Lower lobe of right lung (tissue), 2 donors: ENCODE measurements around the gene TMEFF2. TPM values are rescaled to one million over a fixed set of nuclear protein-coding genes. Genes with fewer than 3 reads are reported as not detected.
"Not testable (repeated sequence)": the region's sequence is repeated elsewhere in the genome, so short reads cannot be mapped to it uniquely, and the experiment has no call there.

Source experiments
- ATAC-seq, 2 donors: fragments of 200-7000 bp; cut with Tn5 transposase; one replicate each; pipeline ENCODE4 v1.9.1; 2020 to 2022; ENCODE audit warnings: mild to moderate bottlenecking in 2 of 2, moderate library complexity in 2 of 2
- DNase-seq: peaks from one replicate; pipeline ENCODE4 v3.0.0-alpha.2; 2020
- H3K27ac ChIP-seq: fragments of 200-600 bp; one replicate; pipeline ENCODE4 v1.8.0; 2022
- H3K27me3 ChIP-seq: fragments of 200-600 bp; one replicate; pipeline ENCODE4 v1.8.0; 2022; ENCODE audit warnings: low read depth
- H3K36me3 ChIP-seq: fragments of 200-600 bp; one replicate; pipeline ENCODE4 v1.8.0; 2022; ENCODE audit warnings: mild to moderate bottlenecking
- H3K4me1 ChIP-seq: fragments of 200-600 bp; one replicate; pipeline ENCODE4 v1.8.0; 2022
- H3K4me3 ChIP-seq: fragments of 200-600 bp; one replicate; pipeline ENCODE4 v1.8.0; 2022; ENCODE audit warnings: mild to moderate bottlenecking
- H3K9me3 ChIP-seq: fragments of 200-600 bp; one replicate; pipeline ENCODE4 v1.8.0; 2022
- CTCF ChIP-seq: fragments of 200-600 bp; IDR thresholded peaks from one replicate; pipeline ENCODE4 v1.8.0; 2022; ENCODE audit warnings: antibody characterized with exemption, mild to moderate bottlenecking
- intact Hi-C: fragments of 100-400 bp; cut with DNase I; formaldehyde crosslinking; loops from one replicate; pipeline ENCODE4 v1.11.0; 2022
- total RNA-seq: library from RNA; stranded (reverse); fragmentation: NEBNext Ultra II Directional; extraction: Animal tissue kit (Norgen Biotek cat#: 25700); gene quantifications from one replicate; pipeline ENCODE4 v1.2.1, GENCODE V29; 2021
- donor health status: DM: no; HTN: yes; CAD: no; lungs with severe emphysema.

The TMEFF2 gene
- total RNA-seq, 1 donor from 2014 or later = not detected

GRCh38 chr2:191926671-191927070 lies 268.1 kb downstream of the TMEFF2 start:
- no peaks in the 10 kb centered on the region for H3K27me3 ChIP-seq
- TF ChIP-seq CTCF = no peak
- intact Hi-C loops = no loop called here
- no peaks in the 10 kb centered on the region for H3K9me3 ChIP-seq
- no peaks in the 10 kb centered on the region for H3K36me3 ChIP-seq
- no peak for ATAC-seq
- H3K4me1 ChIP-seq = peaks cover 29% of the 10 kb centered on the region
- DNase-seq = no peak
- H3K27ac ChIP-seq = no peak overlapping the region
- H3K4me3 ChIP-seq = no peak overlapping the region

DNA sequence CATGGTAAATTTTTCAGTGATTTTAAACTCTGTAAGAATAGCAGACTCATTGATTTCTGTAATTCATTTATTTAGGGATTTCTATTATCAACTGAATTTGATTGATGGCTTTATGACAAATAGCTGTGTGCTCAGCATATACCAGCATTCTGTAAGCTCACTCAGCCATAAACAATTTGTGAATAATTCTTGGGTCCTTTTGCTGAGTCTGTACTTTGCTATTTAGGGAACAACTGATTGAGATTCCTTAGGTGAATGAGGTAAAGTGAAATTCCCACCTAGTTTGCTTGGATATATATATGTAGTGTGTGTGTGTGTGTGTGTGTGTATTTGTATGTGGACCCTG lies 271.1 kb downstream of the TMEFF2 start:
- no peaks in the 10 kb centered on the region for H3K36me3 ChIP-seq
- TF ChIP-seq CTCF = no peak
- DNase-seq = no peak
- no peak overlapping the region for H3K4me3 ChIP-seq
- peaks cover 18% of the 10 kb centered on the region for H3K4me1 ChIP-seq
- ATAC-seq = no peak
- H3K27me3 ChIP-seq = no peaks in the 10 kb centered on the region
- intact Hi-C loops = no loop called here
- no peak overlapping the region for H3K27ac ChIP-seq
- no peaks in the 10 kb centered on the region for H3K9me3 ChIP-seq

GRCh38 chr2:191922736-191923651 lies 271.7 kb downstream of the TMEFF2 start:
- no peak for DNase-seq
- no peak overlapping the region for H3K27ac ChIP-seq
- no peaks in the 10 kb centered on the region for H3K9me3 ChIP-seq
- peaks cover 12% of the 10 kb centered on the region for H3K4me1 ChIP-seq
- no peak overlapping the region for H3K4me3 ChIP-seq
- ATAC-seq = no peak
- no peaks in the 10 kb centered on the region for H3K27me3 ChIP-seq
- TF ChIP-seq CTCF = no peak
- intact Hi-C loops = no loop called here
- no peaks in the 10 kb centered on the region for H3K36me3 ChIP-seq

DNA sequence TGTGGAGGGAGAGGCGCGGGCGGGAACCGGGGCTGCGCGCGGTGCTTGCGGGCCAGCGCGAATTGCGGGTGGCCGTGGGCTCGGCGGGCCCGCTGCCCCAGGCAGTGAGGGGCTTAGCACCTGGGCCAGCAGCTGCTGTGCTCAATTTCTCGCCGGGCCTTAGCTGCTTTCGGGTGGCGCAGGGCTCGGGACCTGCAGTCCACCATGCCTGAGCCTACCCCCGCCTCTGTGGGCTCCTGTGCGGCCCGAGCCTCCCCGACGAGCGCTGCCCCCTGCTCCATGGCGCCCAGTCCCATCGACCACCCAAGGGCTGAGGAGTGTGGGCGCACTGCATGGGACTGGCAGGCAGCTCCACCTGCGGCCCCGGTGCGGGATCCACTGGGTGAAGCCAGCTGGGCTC lies 273.1 kb downstream of the TMEFF2 start:
- ATAC-seq, H3K4me3 ChIP-seq, H3K36me3 ChIP-seq, H3K4me1 ChIP-seq, H3K9me3 ChIP-seq, H3K27me3 ChIP-seq, DNase-seq, H3K27ac ChIP-seq, intact Hi-C loops: not testable (repeated sequence)

DNA sequence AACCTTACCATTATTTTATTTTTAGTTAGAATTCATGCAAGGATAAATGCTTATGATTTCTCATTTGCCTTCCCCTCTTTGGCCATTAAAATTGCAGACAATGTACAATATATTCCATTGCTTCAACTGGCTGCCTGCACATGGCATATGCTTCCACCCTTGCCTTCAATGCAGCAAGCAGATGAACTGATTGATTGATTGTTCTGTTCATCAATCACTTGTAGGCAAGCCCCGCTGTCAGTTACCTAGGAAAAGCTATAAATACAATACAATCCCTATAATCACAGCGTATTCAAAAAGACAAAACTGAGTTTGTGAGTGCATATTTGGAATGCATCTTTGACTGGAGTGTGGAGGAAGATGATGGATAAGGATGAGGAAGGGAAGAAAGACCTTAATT lies 274.2 kb downstream of the TMEFF2 start:
- DNase-seq (no peak), ATAC-seq (no peak)
- Histone ChIP-seq H3K36me3 (no peaks in the 10 kb centered on the region), H3K4me1 (no peaks in the 10 kb centered on the region), H3K27ac (no peak overlapping the region), H3K9me3 (no peaks in the 10 kb centered on the region), H3K4me3 (no peak overlapping the region), H3K27me3 (no peaks in the 10 kb centered on the region)
- intact Hi-C loops = no loop called here
- TF ChIP-seq CTCF = no peak

DNA sequence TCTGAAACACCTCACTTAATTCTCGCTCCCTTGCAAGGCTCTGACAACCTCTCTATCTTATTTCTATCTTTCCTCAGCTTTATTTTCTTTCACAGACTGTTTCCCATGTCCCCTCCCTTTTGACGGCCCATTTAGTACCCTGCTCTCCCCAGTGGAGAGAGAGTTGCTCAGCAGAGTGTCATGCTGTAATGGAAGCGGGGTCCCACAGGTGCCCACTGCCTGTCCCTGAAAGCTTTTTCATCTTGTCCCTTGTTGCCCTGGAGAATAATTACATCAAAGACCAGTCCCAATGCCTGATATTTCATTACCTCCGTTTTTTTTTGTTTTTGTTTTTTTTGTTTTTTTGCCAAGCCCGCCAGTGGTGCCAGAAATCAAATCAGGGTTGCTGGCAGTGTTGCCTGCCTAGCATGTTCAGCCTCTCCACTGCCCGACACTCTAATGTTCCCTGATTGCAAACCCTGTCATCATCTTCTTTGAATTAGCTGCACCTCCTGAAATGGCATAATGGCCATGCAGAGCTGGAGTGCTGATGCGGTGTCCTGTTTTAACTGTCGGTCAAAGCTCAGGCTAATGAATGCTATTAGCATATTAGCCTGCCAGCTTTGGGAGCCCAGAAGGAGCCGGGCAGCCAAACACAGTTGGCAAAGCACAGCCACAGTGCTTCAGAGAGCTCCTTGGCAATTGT lies 276.6 kb downstream of the TMEFF2 start:
- H3K27ac ChIP-seq = no peak overlapping the region
- no peak for TF ChIP-seq CTCF
- no peaks in the 10 kb centered on the region for H3K4me1 ChIP-seq
- intact Hi-C loops = no loop called here
- ATAC-seq (no peak), DNase-seq (no peak)
- no peaks in the 10 kb centered on the region for H3K27me3 ChIP-seq
- H3K9me3 ChIP-seq = no peaks in the 10 kb centered on the region
- no peak overlapping the region for H3K4me3 ChIP-seq
- H3K36me3 ChIP-seq = no peaks in the 10 kb centered on the region
